Ectodermal cell (in vitro differentiated cells): ENCODE measurements around the gene HOXA2.
A peak's percentile ranks its signal among the peaks of the same experiment; 100 is the strongest.

Source experiments
- H3K27ac ChIP-seq: 2 replicates; pipeline ENCODE4 v1.7.0; 2013; ENCODE audit warnings: mild to moderate bottlenecking, low read depth, low read length; ENCODE audit not compliant: insufficient read depth, poor library complexity, severe bottlenecking
- H3K27me3 ChIP-seq: 2 replicates; pipeline ENCODE4 v1.7.0; 2013; ENCODE audit warnings: mild to moderate bottlenecking, low read length; ENCODE audit not compliant: insufficient read depth, control insufficient read depth, poor library complexity, severe bottlenecking
- H3K36me3 ChIP-seq: one replicate; pipeline ENCODE4 v1.7.0; 2013; ENCODE audit warnings: low read length; ENCODE audit not compliant: control insufficient read depth, insufficient read depth
- H3K4me1 ChIP-seq: one replicate; pipeline ENCODE4 v1.7.0; 2013; ENCODE audit warnings: low read length; ENCODE audit not compliant: control insufficient read depth, insufficient read depth
- H3K4me3 ChIP-seq: 2 replicates; pipeline ENCODE4 v1.7.0; 2013; ENCODE audit warnings: low read depth, low read length, control low read depth; ENCODE audit not compliant: insufficient read depth
- H3K9me3 ChIP-seq: 2 replicates; pipeline ENCODE4 v1.7.0; 2013; ENCODE audit warnings: mild to moderate bottlenecking, low read length, moderate library complexity; ENCODE audit not compliant: control insufficient read depth
- WGBS, 2 experiments: methylation state at CpG; one replicate each; pipeline ENCODE4 v1.1.7; 2013; ENCODE audit warnings: missing lambda C conversion rate in 2 of 2; 5-methylcytosine and 5-hydroxymethylcytosine counted together

HOXA2 gene

DNA sequence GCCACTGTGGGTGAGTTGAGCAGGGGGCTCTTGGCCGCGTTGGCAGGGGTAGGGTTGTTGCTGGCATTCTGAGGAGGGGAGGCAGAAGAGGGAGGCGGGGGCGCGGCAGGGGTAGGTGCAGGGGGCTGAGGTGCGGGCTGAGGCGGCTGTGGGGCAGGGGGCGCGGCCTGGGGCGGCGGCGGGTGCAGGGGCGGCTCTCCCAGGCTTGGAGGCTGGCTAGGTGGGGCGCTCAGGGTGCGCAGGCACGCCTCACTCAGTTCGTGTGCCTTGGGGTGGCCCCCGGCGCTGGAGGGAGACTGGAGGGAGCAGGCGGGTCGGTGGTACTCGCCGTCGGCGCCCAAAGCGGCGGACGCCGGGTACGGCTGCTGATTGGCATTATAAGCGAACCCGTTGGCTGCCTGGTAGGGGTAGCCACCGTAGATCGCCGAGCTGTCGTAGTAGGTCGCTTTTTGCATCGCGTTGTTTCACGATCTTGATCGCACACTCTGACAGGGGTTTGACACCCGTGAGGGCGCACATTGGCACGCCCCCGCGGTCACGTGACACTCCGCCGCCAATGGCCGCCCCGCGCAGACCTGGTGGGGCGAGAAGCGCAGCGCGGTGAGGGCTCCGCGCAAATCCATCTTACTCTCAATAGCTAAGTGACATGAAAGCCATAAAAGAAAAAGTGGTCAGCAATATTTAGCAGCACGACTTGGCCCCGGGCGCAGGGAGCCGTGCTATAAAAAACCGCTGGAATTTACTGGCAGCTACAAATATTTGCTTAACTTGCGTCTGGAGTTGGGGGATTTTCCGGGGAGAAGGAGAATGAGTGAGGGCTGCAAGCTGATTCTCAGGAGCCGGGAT, 7.9 kb upstream of the HOXA2 start:
- Histone ChIP-seq H3K27ac (peak overlapping the region; percentile 39), H3K4me3 (no peak overlapping the region), H3K9me3 (no peaks in the 10 kb centered on the region), H3K27me3 (peaks cover 99% of the 10 kb centered on the region), H3K4me1 (no peaks in the 10 kb centered on the region), H3K36me3 (no peaks in the 10 kb centered on the region)
- WGBS, 2 experiments: 3% methylated on average over 66 of the region's 66 CpGs

DNA sequence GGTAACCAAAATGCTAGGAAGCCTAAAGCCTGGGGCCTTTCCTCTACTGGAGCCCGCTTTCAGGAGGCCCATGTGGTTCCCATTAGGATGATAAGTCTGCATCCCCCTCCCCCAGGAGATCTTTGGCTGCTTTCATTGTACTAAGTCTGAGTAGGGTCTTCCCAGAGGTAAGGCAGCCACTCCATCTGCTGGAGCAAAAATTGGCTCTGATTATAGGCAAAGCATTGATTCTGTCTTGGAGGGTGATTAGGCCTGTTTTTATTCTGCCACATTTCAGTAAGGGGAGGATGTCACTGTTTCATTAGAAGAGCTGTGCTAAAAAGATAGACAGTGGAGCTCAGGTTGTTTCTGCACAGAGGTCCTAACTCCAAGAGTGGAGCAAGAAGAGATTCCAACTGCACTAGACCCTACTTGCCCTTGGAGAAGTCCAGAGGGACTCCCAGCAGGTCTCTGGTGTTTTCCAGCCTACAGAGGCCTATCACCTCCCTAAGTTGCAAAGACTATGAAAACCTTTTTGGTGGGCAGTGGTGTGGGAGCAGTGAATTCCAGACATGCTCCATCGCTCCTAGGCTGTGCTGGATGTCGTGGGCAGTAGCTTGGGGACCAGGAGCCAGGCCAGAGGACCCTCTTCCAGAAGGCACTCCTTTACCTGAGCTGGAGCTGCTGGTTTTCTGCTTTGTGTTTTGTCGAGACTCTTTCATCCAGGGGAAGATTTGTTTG, 7.1 kb upstream of the HOXA2 start:
- Histone ChIP-seq H3K4me1 (no peaks in the 10 kb centered on the region), H3K36me3 (no peaks in the 10 kb centered on the region), H3K27ac (no peak overlapping the region), H3K9me3 (no peaks in the 10 kb centered on the region), H3K4me3 (no peak overlapping the region), H3K27me3 (peaks cover 99% of the 10 kb centered on the region)
- 37 to 44% methylated on average over 4 of the region's 4 CpGs for WGBS, 2 experiments

DNA sequence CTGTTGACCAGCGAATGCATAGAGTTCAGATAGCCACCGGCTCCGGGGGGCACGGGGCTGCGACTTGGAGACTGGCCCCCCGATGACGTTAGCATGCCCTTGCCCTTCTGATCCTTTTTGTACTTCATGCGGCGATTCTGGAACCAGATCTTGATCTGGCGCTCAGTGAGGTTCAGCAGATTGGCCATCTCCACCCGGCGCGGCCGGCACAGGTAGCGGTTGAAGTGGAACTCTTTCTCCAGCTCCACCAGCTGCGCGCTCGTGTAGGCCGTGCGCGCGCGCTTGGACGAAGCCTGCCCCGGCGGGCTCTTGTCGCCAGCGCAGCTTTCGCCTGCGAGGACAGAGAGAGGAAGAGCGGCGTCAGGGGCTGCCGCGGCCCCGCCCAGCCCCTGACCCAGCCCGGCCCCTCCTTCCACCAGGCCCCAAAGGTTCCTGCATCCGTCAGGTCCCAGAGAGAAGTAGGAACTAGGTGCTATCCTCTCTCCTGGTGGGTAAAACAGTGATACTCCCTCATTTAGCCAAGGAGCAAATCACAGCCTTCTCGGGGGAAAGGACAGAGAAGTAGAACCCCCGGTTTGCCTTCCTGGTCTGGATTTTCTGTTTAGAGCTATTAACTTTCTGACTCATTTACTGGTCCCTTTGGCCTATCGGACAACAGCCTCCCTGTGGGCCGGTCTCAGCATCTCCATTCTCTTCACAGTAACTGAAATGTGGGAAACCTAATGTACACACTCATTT, 6.1 kb upstream of the HOXA2 start:
- 3% methylated on average over 41 of the region's 41 CpGs for WGBS, 2 experiments
- Histone ChIP-seq H3K27ac (no peak overlapping the region), H3K36me3 (no peaks in the 10 kb centered on the region), H3K9me3 (no peaks in the 10 kb centered on the region), H3K4me3 (no peak overlapping the region), H3K27me3 (peaks cover 100% of the 10 kb centered on the region), H3K4me1 (no peaks in the 10 kb centered on the region)

DNA sequence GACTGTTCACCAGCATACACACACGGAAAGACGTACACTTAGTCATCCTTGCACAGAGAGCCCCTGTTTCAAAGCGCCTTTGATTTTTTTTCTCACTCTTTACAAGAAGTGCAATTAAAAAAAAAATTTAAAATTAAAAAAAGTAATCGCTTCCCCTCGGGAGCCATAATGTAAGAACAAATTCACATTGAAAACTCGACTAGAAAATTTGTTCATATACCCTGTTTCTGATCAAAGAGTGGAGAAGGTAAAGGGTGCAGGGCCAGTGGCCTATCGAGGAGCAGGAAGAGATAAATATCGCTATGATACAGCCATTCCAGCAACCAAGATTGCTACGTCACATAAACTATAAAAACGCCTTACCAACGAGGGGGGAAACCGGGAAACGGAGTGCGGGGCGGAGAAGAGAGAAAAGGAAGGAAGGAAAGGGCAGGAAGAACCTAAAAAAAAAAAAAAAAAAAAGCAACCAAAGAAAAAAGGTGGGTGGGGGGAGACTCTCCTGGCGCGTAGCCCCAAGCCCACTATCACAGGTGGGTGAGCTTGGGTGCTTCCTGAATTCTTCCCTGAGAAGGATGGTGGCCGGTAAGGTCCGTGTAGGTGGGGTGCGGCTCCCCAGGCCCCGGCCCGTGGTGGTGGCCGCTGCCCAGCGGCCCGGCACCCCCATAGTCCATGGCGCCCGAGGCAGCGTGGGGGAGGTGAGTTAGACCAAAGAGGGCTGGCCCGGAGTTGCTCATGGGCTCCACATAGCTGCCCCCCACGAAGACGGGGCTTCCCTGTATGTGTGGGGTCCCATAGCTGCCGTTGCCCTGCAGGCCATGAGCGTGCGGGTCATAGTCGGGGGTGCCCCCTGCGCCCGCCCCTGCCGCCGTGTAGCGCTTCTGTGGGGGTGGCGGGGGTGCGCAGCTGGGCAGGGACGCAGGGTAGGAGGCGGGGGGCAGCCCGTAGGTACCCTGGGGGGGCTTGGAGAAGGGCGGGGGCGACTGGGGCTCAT, 5.2 kb upstream of the HOXA2 start:
- no peaks in the 10 kb centered on the region for H3K9me3 ChIP-seq
- H3K4me3 ChIP-seq: peak overlapping the region; percentile 8
- no peak overlapping the region for H3K27ac ChIP-seq
- 6 to 7% methylated on average over 43 to 46 of the region's 47 CpGs for WGBS, 2 experiments
- H3K36me3 ChIP-seq: no peaks in the 10 kb centered on the region
- no peaks in the 10 kb centered on the region for H3K4me1 ChIP-seq
- peaks cover 100% of the 10 kb centered on the region for H3K27me3 ChIP-seq

DNA sequence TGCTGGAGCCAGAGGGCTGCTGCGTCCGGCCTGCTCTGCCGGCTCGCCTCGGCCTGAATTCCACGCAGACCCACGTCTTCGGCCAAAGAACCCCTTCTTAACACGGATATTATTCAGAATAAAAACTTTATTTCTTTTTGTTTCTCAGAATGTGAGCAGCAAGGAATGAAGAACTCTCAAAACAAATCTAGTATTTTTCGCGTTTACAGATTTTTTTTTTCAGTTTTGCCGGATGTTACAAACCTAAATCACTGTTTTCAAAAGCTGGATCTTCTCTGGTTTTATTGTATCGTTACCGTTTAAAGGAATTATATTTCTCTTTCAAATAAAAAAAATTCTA, 4.4 kb upstream of the HOXA2 start:
- H3K27me3 ChIP-seq: peaks cover 100% of the 10 kb centered on the region
- WGBS, 2 experiments: 2 to 4% methylated on average over 12 to 14 of the region's 14 CpGs
- H3K27ac ChIP-seq: no peak overlapping the region
- no peaks in the 10 kb centered on the region for H3K9me3 ChIP-seq
- no peaks in the 10 kb centered on the region for H3K4me1 ChIP-seq
- no peaks in the 10 kb centered on the region for H3K36me3 ChIP-seq
- H3K4me3 ChIP-seq: peak overlapping the region; percentile 23

DNA sequence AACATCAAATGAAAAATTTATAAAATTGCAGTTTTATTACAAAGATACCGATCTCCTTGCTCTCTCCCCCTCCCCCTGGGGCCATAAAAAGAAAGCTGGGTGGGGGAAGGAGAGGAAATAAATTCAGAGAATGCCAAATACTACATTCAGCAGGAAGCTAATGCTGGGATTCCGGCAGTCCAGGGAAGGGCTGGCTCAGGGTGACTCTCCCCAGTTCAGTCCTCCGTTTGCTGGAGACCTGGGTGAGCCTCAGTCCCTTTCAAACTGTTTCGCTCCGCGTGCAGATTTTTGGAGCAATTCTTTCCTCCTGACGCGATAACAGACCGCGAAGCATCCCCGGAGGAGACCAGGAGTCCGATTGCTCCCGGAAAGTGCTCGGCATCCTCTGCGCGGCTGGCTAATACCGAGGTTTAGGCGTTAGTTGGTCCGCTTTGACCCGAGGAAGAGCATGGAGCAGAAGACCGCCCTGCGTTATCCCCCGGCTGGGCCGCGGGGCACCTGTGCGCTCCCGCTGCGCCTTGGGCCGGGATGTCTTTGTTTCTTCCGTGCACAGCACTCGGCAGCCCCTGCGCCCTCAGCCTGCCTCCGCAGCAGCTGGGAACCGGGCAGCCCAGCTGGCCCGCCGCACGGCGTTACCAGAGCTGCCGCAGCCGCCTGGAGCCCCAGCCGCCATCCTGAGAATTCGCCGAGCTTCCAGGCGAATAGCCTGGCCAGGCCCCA, 3.9 kb upstream of the HOXA2 start:
- no peaks in the 10 kb centered on the region for H3K36me3 ChIP-seq
- peak overlapping the region; percentile 19 for H3K27ac ChIP-seq
- peaks cover 100% of the 10 kb centered on the region for H3K27me3 ChIP-seq
- 1% methylated on average over 43 of the region's 44 CpGs for WGBS, 2 experiments
- peak overlapping the region; percentile 23 for H3K4me3 ChIP-seq
- no peaks in the 10 kb centered on the region for H3K9me3 ChIP-seq
- no peaks in the 10 kb centered on the region for H3K4me1 ChIP-seq

DNA sequence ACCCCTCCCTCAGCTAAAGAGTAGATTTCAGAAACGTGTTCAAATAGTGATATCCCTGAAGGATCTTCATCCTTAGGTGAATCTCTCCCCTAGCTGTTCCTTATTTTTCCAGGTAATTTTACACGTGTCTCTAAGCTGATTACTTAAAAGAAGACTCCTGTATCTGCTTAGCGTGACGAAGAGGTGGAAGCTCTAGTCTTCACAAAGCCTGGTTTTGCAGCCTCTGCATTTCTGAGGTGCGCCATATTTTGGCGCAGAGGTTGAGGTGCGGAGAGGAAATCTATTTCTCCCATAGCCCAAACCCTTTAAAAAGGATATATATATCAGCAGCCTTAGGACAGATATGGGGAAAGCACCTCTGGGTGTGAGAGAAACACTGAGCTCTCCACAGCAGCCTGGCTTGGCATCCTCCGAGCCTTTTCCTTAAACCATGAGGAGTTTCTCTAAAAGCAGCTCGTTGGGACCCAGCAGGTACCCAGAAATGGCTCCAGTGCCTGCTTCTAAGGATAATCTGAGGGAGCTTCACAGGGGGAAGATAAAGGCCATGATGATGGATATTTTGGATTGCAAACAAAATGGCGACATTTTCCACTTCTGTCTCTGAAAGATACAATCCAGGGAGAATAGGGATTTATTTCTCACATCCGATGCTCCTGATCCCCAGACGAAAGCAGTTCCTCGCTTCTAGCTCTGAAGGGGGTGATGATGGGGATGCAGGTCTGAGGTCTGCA, 3.0 kb upstream of the HOXA2 start:
- Histone ChIP-seq H3K27ac (peak overlapping the region; percentile 3), H3K4me3 (peak overlapping the region; percentile 23), H3K27me3 (peaks cover 100% of the 10 kb centered on the region), H3K36me3 (no peaks in the 10 kb centered on the region), H3K9me3 (no peaks in the 10 kb centered on the region), H3K4me1 (no peaks in the 10 kb centered on the region)
- 7 to 9% methylated on average over 10 to 13 of the region's 13 CpGs for WGBS, 2 experiments

DNA sequence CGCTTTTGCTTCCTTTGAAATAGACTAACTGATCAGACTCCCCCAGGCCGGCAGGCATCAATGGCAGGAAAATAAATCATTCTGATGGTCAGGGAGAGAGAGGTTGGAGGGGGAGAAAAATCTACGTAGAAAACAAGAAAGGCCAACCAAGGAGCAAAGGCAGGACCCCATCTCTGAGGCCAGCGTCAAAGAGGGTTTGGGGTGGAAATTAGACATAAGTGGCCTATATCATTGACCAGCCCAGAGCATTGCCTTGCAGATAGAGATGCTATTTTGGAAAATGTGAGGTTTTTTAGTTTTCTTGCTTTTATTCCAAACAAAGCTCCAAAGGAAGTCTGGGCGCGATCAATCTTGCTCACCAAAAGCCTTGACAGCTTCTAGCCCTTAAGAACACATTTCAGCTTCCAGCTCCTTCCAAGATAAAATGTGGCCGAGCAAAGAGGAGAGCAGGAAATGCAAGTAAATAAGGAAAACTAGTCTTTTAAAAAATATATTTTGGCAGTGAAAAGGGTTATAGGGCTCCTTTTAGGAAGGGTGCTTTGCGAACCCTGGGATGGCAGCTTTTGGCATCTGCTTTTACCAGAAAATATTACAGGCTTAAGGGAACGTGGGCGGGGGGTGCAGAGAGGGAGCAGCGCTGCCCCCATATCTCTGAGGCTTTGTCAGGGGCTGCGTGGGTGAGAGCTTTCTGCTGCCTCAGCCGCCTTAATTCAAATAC, 2.0 kb upstream of the HOXA2 start:
- peaks cover 5% of the 10 kb centered on the region for H3K4me1 ChIP-seq

More for the DNA sequence above, 2.0 kb upstream of the HOXA2 start:
- Histone ChIP-seq H3K27me3 (peaks cover 100% of the 10 kb centered on the region), H3K27ac (peak overlapping the region; percentile 62), H3K9me3 (no peaks in the 10 kb centered on the region), H3K36me3 (no peaks in the 10 kb centered on the region), H3K4me3 (peak overlapping the region; percentile 57)
- 12 to 13% methylated on average over 13 of the region's 13 CpGs for WGBS, 2 experiments
